Measurements from ENCODE around the gene CENPS. TPM values are rescaled to one million over a fixed set of nuclear protein-coding genes. Genes with fewer than 3 reads are reported as not detected.

CENPS gene
- total and polyA plus RNA-seq, 9 of the 15 experiments (the other 6 are each of a cell fraction or from before 2014, with no cell fraction given) = 10.2 to 36.0 (median 26.0) TPM

DNA sequence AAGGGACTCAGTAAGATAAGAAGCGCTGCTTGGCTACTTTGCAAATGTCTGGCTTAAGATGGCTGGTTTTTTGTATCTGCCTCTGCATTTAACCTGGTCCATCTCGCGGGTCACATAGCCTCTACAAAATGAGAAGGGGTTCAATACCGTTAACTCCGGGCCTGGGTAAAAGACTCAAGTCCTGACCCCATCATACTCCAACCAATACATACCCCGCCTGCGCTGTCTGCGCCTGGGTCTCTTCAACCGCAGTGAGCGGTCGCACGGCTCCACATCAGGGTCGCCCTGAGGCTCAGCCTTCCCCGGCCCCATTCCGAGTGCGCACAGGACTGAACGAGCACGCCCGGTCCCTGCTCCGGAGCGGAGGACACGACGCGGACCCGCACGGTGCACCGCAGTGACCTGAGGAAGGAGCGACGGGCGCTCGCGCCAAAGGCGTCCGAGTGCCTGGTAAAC lies 31.9 kb upstream of the CENPS start (continued):
- TF ChIP-seq, protein P1, sequence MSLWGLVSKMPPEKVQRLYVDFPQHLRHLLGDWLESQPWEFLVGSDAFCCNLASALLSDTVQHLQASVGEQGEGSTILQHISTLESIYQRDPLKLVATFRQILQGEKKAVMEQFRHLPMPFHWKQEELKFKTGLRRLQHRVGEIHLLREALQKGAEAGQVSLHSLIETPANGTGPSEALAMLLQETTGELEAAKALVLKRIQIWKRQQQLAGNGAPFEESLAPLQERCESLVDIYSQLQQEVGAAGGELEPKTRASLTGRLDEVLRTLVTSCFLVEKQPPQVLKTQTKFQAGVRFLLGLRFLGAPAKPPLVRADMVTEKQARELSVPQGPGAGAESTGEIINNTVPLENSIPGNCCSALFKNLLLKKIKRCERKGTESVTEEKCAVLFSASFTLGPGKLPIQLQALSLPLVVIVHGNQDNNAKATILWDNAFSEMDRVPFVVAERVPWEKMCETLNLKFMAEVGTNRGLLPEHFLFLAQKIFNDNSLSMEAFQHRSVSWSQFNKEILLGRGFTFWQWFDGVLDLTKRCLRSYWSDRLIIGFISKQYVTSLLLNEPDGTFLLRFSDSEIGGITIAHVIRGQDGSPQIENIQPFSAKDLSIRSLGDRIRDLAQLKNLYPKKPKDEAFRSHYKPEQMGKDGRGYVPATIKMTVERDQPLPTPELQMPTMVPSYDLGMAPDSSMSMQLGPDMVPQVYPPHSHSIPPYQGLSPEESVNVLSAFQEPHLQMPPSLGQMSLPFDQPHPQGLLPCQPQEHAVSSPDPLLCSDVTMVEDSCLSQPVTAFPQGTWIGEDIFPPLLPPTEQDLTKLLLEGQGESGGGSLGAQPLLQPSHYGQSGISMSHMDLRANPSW (CRISPR knock-in tag; IDR thresholded peaks at IDR 0.05) = peak; percentile 82; the same call in 1 of the 2 replicates
- TF ChIP-seq FOXK1 (CRISPR knock-in tag; IDR thresholded peaks at IDR 0.05; ENCODE audit: borderline replicate concordance) = peak; percentile 93; the same call in 1 of the 2 replicates
- TF ChIP-seq RUNX1 (IDR thresholded peaks at IDR 0.05; ENCODE audit: low read depth) = no peak
- TF ChIP-seq NFATC3 (IDR thresholded peaks at IDR 0.05) = no peak
- TF ChIP-seq SAFB2 (IDR thresholded peaks at IDR 0.05; ENCODE audit: borderline replicate concordance, low read depth, low read length, severe bottlenecking) = no peak
- no peak for TF ChIP-seq CHD2 (IDR thresholded peaks at IDR 0.05; ENCODE audit: low read depth, low read length)
- TF ChIP-seq PHF21A (IDR thresholded peaks at IDR 0.05; ENCODE audit: borderline replicate concordance, low read depth) = no peak
- no peak for TF ChIP-seq RHOXF2B (CRISPR knock-in tag; conservative IDR thresholded peaks at IDR 0.05)
- no peak for TF ChIP-seq CREBBP (IDR thresholded peaks at IDR 0.05; ENCODE audit: low read depth, low read length)
- TF ChIP-seq, protein P2, sequence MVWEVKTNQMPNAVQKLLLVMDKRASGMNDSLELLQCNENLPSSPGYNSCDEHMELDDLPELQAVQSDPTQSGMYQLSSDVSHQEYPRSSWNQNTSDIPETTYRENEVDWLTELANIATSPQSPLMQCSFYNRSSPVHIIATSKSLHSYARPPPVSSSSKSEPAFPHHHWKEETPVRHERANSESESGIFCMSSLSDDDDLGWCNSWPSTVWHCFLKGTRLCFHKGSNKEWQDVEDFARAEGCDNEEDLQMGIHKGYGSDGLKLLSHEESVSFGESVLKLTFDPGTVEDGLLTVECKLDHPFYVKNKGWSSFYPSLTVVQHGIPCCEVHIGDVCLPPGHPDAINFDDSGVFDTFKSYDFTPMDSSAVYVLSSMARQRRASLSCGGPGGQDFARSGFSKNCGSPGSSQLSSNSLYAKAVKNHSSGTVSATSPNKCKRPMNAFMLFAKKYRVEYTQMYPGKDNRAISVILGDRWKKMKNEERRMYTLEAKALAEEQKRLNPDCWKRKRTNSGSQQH (CRISPR knock-in tag; IDR thresholded peaks at IDR 0.05) = no peak
- TF ChIP-seq HNRNPLL (IDR thresholded peaks at IDR 0.05; ENCODE audit: low read depth, low read length, poor library complexity, severe bottlenecking) = peak; percentile 97
- 0 out of 2 replicates have a peak, but pooled peaks have one; percentile 10 for TF ChIP-seq ATF6 (CRISPR knock-in tag; IDR thresholded peaks at IDR 0.05)
- no peak for TF ChIP-seq CEBPG (CRISPR knock-in tag; IDR thresholded peaks at IDR 0.05)
- TF ChIP-seq CEBPG (tag; conservative IDR thresholded peaks at IDR 0.05 in 1 of 2, IDR thresholded peaks at IDR 0.05 in 1 of 2) = no peak
- TF ChIP-seq ETS2 (tag; IDR thresholded peaks at IDR 0.05; ENCODE audit: borderline replicate concordance, poor library complexity, severe bottlenecking) = no peak
- TF ChIP-seq, protein P3, sequence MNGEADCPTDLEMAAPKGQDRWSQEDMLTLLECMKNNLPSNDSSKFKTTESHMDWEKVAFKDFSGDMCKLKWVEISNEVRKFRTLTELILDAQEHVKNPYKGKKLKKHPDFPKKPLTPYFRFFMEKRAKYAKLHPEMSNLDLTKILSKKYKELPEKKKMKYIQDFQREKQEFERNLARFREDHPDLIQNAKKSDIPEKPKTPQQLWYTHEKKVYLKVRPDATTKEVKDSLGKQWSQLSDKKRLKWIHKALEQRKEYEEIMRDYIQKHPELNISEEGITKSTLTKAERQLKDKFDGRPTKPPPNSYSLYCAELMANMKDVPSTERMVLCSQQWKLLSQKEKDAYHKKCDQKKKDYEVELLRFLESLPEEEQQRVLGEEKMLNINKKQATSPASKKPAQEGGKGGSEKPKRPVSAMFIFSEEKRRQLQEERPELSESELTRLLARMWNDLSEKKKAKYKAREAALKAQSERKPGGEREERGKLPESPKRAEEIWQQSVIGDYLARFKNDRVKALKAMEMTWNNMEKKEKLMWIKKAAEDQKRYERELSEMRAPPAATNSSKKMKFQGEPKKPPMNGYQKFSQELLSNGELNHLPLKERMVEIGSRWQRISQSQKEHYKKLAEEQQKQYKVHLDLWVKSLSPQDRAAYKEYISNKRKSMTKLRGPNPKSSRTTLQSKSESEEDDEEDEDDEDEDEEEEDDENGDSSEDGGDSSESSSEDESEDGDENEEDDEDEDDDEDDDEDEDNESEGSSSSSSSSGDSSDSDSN (IDR thresholded peaks at IDR 0.05; ENCODE audit: borderline replicate concordance in 1 of 2, low read depth in 2 of 2, low read length in 2 of 2) = 0 out of 4 replicates have a peak, but pooled peaks of 1 of the 2 experiments have one; percentile 23
- TF ChIP-seq RBM14 (IDR thresholded peaks at IDR 0.05; ENCODE audit: borderline replicate concordance, insufficient read depth, low read depth, low read length) = no peak
- no peak for TF ChIP-seq CBX5 (IDR thresholded peaks at IDR 0.05; ENCODE audit: borderline replicate concordance, low read depth)
- no peak for TF ChIP-seq PHTF2 (CRISPR knock-in tag; IDR thresholded peaks at IDR 0.05)

All from K562 (cell line).